ENCODE results near the gene FHIT. TPM values are rescaled to one million over a fixed set of nuclear protein-coding genes. Genes with fewer than 3 reads are reported as not detected.

FHIT gene
- total and polyA plus RNA-seq, 2 experiments from 2014 or later = 9.7 to 16.2 TPM

DNA sequence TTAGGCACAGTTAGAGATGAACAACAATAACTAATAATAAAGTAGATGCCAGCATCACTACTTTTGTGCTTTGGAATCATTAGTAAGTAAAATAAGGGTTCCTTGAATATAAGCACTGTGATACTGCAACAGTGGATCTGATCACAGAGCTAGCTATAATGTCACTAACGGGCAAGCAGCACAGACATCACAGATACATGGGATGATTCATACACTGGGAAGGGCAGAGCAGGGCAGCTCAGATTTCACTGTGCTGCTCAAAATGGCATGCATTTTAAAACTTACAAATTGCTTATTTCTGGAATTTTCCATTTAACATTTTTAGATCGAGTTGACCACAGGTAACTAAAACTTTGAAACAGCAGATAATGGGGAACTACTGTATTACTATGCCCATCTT is 476.6 kb downstream of the FHIT start:
- Histone ChIP-seq H3K27ac (no peak overlapping the region), H3K79me2 (no peaks in the 10 kb centered on the region), H3K9me3 (ENCODE audit: low read depth) (no peaks in the 10 kb centered on the region), H3K4me3 (no peak overlapping the region), H3K36me3 (replicated peaks; ENCODE audit: insufficient read depth, low read depth) (no peaks in the 10 kb centered on the region), H3K4me1 (ENCODE audit: insufficient read depth) (no peaks in the 10 kb centered on the region), H3K9me2 (replicated peaks; ENCODE audit: insufficient read depth) (no peaks in the 10 kb centered on the region), H3K27me3 (no peaks in the 10 kb centered on the region), H2AFZ (no peak overlapping the region), H4K20me1 (ENCODE audit: insufficient read depth, poor library complexity, severe bottlenecking) (no peaks in the 10 kb centered on the region), H3K4me2 (no peak overlapping the region)
- TF ChIP-seq EZH2 (IDR thresholded peaks at IDR 0.05; ENCODE audit: borderline replicate concordance) = no peak
- TF ChIP-seq, protein P1, sequence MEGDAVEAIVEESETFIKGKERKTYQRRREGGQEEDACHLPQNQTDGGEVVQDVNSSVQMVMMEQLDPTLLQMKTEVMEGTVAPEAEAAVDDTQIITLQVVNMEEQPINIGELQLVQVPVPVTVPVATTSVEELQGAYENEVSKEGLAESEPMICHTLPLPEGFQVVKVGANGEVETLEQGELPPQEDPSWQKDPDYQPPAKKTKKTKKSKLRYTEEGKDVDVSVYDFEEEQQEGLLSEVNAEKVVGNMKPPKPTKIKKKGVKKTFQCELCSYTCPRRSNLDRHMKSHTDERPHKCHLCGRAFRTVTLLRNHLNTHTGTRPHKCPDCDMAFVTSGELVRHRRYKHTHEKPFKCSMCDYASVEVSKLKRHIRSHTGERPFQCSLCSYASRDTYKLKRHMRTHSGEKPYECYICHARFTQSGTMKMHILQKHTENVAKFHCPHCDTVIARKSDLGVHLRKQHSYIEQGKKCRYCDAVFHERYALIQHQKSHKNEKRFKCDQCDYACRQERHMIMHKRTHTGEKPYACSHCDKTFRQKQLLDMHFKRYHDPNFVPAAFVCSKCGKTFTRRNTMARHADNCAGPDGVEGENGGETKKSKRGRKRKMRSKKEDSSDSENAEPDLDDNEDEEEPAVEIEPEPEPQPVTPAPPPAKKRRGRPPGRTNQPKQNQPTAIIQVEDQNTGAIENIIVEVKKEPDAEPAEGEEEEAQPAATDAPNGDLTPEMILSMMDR (IDR thresholded peaks at IDR 0.05; ENCODE audit: poor library complexity) = no peak
- no peak for TF ChIP-seq EZH2phosphoT487 (IDR thresholded peaks at IDR 0.05; ENCODE audit: low read depth, severe bottlenecking, unreplicated experiment)
- WGBS (ENCODE audit: low lambda C conversion rate, missing lambda C conversion rate) = 95% methylated on average over 2 of the region's 2 CpGs
- no peak for DNase-seq (ENCODE audit: low spot score)

DNA sequence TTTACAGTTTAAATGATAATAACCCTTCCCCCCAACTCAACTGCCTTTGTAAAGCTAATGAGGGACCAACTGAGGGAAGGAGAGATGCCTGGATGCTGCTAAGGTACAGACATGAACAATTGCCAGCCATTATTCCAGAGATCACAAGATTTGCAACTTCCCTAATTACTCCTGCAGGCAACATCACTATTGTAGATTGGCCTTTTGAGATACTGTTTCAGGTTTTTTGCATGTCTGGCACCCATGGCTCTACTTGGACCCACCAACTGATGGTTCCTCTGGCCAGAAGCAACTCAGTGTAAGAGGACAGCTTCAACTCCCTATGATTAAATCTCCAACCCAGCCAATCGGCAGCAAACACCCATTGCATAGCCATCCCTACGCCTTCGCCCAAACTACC is 478.7 kb downstream of the FHIT start:
- Histone ChIP-seq H3K36me3 (replicated peaks; ENCODE audit: insufficient read depth, low read depth) (no peaks in the 10 kb centered on the region), H4K20me1 (ENCODE audit: insufficient read depth, poor library complexity, severe bottlenecking) (no peaks in the 10 kb centered on the region), H3K27ac (no peak overlapping the region), H3K9me2 (replicated peaks; ENCODE audit: insufficient read depth) (no peaks in the 10 kb centered on the region), H3K4me3 (no peak overlapping the region), H3K4me2 (no peak overlapping the region), H2AFZ (no peak overlapping the region), H3K9me3 (ENCODE audit: low read depth) (no peaks in the 10 kb centered on the region), H3K4me1 (ENCODE audit: insufficient read depth) (no peaks in the 10 kb centered on the region), H3K79me2 (no peaks in the 10 kb centered on the region), H3K27me3 (no peaks in the 10 kb centered on the region)
- DNase-seq (ENCODE audit: low spot score) = no peak
- 88% methylated on average over 3 of the region's 3 CpGs for WGBS (ENCODE audit: low lambda C conversion rate, missing lambda C conversion rate)
- TF ChIP-seq EZH2phosphoT487 (IDR thresholded peaks at IDR 0.05; ENCODE audit: low read depth, severe bottlenecking, unreplicated experiment) (no peak), EZH2 (IDR thresholded peaks at IDR 0.05; ENCODE audit: borderline replicate concordance) (no peak)
- TF ChIP-seq, protein P1 (IDR thresholded peaks at IDR 0.05; ENCODE audit: poor library complexity) = no peak

DNA sequence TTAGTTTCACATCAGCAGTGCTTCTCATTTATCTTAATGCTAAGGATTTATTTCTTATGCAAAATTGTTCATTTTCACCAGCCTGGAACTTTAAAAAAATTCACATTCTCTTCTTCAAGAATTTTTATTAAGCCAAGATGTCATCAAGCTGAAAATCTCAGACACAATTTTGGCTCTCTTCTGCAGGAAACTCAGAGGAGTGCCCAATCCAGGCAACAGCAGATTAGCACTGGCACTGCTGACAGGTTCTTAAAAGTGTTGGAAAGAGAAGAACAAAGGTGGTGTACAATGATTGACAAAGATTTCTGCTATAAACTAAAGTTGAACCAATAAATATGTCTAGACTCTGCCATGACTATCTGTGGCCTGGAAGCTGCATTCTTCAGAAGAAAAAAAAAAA is 479.5 kb downstream of the FHIT start:
- H3K27me3 ChIP-seq = no peaks in the 10 kb centered on the region
- no peak for TF ChIP-seq EZH2phosphoT487 (IDR thresholded peaks at IDR 0.05; ENCODE audit: low read depth, severe bottlenecking, unreplicated experiment)
- no peak for TF ChIP-seq EZH2 (IDR thresholded peaks at IDR 0.05; ENCODE audit: borderline replicate concordance)
- TF ChIP-seq, protein P1 (IDR thresholded peaks at IDR 0.05; ENCODE audit: poor library complexity) = no peak
- no peaks in the 10 kb centered on the region for H3K9me2 ChIP-seq (replicated peaks; ENCODE audit: insufficient read depth)
- H2AFZ ChIP-seq = no peak overlapping the region
- no peaks in the 10 kb centered on the region for H3K36me3 ChIP-seq (replicated peaks; ENCODE audit: insufficient read depth, low read depth)
- no peak overlapping the region for H3K4me2 ChIP-seq
- no peak overlapping the region for H3K27ac ChIP-seq
- DNase-seq (ENCODE audit: low spot score) = no peak
- no peaks in the 10 kb centered on the region for H3K4me1 ChIP-seq (ENCODE audit: insufficient read depth)
- no peak overlapping the region for H3K4me3 ChIP-seq
- H4K20me1 ChIP-seq (ENCODE audit: insufficient read depth, poor library complexity, severe bottlenecking) = no peaks in the 10 kb centered on the region
- no peaks in the 10 kb centered on the region for H3K9me3 ChIP-seq (ENCODE audit: low read depth)
- H3K79me2 ChIP-seq = no peaks in the 10 kb centered on the region

DNA sequence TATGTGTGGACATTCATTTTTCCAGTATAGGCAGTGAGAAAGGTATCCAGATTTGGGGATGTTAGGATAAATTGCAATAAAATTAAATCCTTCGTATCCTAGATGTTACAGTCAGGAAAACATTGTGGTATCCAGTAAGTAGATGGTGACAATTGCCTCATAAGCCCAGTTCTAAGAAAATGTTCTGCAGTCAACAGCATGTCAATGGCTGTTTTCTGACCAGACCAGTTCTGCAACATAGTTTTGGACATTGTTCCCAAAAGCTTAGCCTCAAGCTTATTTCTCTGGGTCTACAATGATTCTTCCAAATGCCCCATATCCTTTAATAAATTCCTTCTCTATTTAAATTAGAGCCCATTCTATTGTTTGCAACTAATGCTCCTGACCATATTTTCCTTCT is 480.7 kb downstream of the FHIT start:
- no peak overlapping the region for H2AFZ ChIP-seq
- H3K4me3 ChIP-seq = no peak overlapping the region
- no peaks in the 10 kb centered on the region for H3K79me2 ChIP-seq
- H3K4me2 ChIP-seq = no peak overlapping the region
- H3K36me3 ChIP-seq (replicated peaks; ENCODE audit: insufficient read depth, low read depth) = no peaks in the 10 kb centered on the region
- TF ChIP-seq EZH2phosphoT487 (IDR thresholded peaks at IDR 0.05; ENCODE audit: low read depth, severe bottlenecking, unreplicated experiment) = no peak
- TF ChIP-seq EZH2 (IDR thresholded peaks at IDR 0.05; ENCODE audit: borderline replicate concordance) = no peak
- TF ChIP-seq, protein P1 (IDR thresholded peaks at IDR 0.05; ENCODE audit: poor library complexity) = no peak
- no peak overlapping the region for H3K27ac ChIP-seq
- H3K27me3 ChIP-seq = no peaks in the 10 kb centered on the region
- H3K9me2 ChIP-seq (replicated peaks; ENCODE audit: insufficient read depth) = no peaks in the 10 kb centered on the region
- no peaks in the 10 kb centered on the region for H3K4me1 ChIP-seq (ENCODE audit: insufficient read depth)
- no peaks in the 10 kb centered on the region for H3K9me3 ChIP-seq (ENCODE audit: low read depth)
- DNase-seq (ENCODE audit: low spot score) = no peak
- 55% methylated on average over 1 of the region's 1 CpG for WGBS (ENCODE audit: low lambda C conversion rate, missing lambda C conversion rate)
- H4K20me1 ChIP-seq (ENCODE audit: insufficient read depth, poor library complexity, severe bottlenecking) = no peaks in the 10 kb centered on the region

All from hepatocyte (in vitro differentiated cells).